Dermis blood vessel endothelial cell (primary cell): ENCODE results near the gene SUZ12. TPM values are rescaled to one million over a fixed set of nuclear protein-coding genes. Genes with fewer than 3 reads are reported as not detected.
"Not testable (repeated sequence)": the region's sequence is repeated elsewhere in the genome, so short reads cannot be mapped to it uniquely, and the experiment has no call there.

Source experiments
- DNase-seq: peaks from one replicate; pipeline ENCODE4 v3.0.0; 2010
- total RNA-seq: library from RNA; depleted of rRNA; stranded (reverse); fragments of >200 nt; gene quantifications from 2 replicates; pipeline ENCODE4 v1.2.3, GENCODE V29; 2014

SUZ12 gene
- 19.2 and 41.2 TPM in 2 replicates for total RNA-seq

DNA sequence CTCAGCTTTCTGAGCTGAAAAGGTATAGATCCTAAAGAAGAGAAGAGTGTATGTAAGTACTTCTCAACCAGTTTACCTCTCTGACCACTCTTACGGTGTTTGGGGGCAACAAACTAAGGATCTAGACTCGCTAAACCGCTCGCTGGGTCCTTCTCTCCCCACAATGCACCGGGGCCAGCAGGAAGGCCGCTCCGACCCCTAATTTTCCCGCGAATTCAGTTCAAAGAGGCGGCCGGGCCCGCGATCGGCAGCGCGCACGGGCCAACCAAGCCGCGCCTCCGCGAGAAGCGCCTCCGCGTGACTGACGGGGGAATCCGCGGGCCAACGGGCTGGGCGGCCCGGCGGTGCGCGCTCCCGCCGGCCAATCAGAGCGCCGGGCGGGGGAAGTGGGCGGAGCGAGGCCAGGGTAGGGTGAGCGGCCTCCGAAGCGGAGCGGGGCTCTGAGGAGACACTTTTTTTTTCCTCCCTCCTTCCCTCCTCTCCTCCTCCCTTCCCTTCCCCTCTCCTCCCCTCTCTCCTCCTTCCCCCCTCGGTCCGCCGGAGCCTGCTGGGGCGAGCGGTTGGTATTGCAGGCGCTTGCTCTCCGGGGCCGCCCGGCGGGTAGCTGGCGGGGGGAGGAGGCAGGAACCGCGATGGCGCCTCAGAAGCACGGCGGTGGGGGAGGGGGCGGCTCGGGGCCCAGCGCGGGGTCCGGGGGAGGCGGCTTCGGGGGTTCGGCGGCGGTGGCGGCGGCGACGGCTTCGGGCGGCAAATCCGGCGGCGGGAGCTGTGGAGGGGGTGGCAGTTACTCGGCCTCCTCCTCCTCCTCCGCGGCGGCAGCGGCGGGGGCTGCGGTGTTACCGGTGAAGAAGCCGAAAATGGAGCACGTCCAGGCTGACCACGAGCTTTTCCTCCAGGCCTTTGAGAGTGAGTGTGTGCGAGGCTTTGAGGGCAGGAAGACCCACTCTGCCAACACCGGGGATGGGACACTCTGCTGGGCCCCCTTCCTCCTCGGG lies at the start of gene SUZ12:
SUZ12 (plus strand) TSS at position 393 of the 995 bp plus-strand sequence; CDS start at position 633, 240 bp downstream.
- DNase-seq = peak; percentile 77

DNA sequence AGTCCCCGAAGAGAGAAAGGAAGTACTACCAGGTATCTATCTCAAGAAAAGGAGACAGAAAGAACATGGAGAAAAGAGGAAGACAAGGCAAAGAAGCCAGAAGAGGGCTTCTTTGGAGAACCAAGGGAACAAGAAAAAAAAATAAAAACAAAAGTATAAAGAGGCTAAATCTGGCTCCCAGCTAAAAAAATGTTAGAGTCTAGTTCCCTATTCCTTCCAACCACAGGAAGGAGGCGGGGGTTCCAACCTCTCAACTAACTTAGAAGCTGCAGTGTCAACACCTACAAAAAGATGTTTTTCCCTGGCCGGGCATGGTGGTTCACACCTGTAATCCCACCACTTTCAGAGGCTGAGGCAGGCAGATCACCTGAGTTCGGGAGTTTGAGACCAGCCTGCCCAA lies 48.7 kb upstream of the SUZ12 start:
- DNase-seq = no peak

DNA sequence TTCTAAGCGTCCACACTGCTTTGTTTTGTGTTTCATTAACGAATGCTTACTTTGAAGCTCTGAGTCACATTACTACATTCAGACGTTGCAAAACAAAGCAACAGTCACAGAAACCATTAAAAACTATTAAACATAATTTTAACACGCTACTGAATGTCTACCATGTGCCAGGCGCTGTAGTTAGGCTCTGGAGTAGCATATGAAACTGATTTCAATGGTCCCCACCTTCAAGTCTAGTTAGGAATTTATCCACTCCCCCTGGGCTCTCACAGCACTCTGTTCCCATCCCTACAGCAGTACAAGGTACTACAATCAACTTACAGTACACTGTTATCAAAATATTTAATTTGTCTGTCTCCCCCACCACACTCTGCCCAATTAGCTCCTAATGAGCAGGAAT lies 35.9 kb upstream of the SUZ12 start:
- DNase-seq = peak; percentile 44

DNA sequence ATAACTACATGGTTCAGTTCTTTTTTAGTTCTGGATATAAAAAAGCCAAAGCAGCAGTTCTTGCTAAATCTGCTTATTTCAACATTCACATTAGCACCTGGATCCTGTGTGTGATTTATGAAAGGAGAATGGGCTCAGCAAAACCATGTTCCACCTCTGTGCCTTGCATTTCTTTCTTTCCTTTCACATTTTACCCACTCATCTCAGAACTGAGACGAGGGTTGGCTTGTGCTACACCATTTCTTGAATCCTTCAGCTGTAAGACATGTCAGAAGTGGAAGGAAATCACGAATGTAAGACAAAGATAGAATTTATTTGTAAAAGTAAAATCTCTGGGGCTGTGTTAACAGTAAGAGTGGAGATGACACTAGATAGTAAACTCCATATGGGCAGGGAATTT lies 34.1 kb upstream of the SUZ12 start:
- no peak for DNase-seq

DNA sequence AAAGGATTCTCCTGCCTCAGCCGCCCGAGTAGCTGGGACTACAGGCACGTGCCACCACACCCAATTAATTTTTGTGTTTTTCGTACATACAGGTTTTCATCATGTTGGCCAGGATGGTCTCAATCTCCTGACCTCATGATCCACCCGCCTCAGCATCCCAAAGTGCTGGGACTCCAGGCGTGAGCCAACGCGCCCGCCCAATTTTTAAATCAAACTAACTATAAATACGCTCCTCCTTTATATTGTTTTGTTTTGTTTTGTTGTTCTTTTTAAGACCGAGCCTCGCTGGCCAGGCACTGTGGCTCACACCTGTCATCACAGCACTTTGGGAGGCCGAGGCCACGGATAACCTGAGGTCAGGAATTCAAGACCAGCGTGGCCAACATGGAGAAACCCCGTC lies 33.4 kb upstream of the SUZ12 start:
- DNase-seq = no peak

DNA sequence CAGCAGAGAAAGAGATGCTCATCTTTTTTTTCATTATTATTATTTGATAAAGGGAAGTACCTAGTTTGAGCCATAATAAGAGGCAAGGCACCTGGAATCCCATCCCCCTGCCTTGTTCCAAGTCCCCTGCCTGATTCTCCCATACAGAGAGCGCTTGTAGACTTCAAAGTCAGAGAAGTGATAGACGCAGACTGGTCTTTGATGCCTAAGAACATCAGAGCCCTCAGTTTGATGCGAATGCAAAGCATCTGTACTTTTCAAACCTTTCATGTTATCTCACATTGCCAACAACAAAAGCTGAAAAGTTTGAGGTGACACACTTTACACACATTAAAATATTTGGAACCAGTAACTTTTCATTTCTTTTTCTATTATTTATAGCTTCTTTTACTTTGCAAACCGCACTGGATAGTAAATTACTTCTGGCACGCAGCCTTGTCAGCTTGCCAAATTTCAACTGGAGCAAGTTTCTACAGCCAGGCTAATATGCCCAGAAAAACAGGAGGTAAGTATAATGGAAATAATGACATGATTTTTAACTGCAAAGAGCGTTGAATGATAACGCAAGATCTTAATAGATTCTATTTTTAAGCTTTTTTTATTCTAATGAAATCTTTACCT lies 29.4 kb upstream of the SUZ12 start:
- DNase-seq = peak; percentile 69

DNA sequence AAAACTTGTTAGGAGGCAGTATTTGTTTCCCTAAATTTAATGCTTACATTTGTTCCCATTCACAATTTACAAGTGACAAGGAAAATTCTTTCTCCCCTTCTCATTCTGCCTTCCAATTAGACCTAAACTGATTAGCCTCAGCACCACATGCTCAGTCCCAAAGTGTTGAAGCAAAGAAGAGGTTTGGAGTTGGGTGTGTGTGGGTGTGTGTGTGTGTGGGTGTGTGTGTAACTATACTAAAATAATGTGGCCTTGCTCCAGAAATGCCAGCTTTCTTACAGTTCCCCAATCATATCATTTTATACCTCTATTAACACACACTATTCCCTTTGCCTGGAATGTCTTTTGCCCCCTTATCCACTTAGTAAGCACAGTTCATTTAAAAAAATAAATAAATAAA lies 28.4 kb upstream of the SUZ12 start:
- no peak for DNase-seq

DNA sequence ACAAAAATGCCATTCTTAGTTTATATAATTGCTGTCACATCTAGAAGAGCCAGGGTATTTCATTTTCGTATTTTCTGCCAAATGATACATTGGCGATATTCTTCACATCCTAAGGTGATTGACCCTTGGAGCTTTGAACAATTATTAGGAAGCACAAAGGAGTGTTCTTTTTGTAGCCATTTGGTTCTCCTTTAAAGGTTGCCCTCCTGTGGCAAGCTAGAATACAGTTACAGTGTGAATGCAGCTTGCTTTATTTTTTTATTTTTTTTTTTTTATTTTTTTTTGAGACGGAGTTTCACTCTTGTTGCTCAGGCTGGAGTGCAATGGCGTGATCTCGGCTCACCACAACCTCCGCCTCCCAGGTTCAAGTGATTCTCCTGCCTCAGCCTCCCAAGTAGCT lies 24.1 kb upstream of the SUZ12 start:
- DNase-seq = peak; percentile 41

DNA sequence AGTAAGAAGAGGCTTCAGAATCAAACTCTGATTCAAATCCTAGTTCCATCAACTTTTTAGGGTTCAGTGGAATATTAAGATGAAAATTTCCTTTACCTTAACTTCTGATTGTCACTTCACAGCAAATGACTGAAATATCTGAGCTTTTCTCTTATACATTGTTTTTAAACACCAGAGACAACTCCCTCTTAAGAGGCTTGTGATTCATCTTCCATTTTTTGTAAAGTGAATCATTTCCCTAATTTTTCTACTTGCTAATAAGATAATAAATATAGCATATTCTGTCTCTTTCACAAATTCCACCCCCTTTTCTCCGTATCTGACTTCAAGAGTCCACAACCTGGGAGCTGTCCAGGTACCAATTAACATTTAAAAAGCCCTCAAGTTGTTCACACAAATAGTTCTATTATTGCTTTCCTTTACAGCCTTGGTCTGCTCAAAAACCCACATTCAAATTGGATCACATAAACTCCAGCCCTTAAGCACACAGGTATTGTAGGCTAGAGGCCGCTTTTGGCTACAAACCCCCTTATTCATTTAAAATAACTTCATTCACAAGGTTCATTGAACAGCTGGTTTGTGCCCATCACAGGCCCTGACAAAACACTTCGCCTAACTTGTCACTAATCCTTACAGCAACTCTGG lies 21.2 kb upstream of the SUZ12 start:
- DNase-seq = no peak

DNA sequence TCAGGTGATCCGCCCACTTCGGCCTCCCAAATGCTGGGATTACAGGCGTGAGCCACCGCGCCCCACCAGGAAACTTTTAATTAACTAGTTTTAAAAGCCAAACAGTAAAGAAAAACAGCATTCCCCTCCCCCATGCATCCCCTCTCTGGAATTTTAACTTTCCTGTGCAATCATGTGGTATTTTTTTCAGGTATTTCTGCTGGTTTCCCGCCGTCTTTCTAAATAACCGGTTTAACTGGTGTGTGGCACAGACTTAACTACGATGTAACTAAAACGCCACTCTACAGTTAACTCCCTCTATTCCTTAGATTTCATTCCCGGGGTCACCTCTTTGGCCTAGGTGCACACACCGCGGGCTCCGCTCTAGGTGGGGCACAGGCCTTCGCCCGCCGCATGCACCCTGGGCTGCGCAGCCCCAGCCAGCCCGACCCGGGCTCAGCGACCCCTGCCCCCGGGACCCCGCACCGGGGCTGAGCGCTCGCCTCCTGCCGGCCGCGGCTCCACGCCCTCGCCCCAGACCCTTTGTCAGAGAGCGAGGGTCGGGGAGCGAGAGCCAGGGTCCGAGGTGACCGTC lies 20.2 kb upstream of the SUZ12 start:
- DNase-seq = no peak

DNA sequence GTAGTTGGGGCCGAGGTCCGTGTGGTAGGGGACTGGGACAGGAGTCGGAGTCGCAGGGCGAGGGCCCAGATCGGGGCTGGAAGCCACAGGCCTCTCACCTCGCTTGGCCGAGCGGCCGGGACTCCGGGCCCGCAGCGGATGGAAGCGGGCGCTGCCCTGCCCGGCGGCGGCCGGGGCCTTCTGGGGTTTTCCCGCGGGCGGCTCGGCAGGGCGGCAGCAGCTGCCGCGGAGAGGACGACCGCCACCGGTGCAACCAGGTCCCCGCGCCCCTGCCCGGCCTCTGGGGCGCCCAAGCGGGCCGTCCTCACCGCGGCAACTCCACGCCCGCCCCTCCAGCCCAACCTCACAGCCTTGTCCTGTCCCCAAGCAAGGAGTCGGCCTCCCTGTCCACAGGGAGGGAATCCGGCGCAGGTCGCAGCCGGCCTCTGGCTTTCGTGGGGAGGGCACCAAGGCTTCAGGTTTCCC lies 19.7 kb upstream of the SUZ12 start:
- DNase-seq = no peak

DNA sequence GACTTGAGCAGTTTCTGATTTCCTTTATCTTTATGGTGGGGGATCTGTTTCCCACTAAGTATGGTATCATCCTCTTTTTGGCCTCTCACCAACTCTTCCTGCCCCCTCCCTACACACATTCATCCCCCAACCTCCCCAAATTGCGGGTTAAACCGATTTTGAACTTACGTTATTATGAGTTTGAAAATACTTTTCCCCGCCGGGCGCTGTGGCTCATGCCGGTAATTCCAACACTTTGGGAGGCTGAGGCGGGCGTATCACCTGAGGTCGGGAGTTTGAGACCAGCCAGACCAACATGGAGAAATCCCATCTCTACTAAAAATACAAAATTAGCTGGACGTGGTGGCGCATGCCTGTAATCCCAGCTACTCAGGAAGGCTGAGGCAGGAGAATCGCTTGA lies 19.1 kb upstream of the SUZ12 start:
- DNase-seq = not testable (repeated sequence)

DNA sequence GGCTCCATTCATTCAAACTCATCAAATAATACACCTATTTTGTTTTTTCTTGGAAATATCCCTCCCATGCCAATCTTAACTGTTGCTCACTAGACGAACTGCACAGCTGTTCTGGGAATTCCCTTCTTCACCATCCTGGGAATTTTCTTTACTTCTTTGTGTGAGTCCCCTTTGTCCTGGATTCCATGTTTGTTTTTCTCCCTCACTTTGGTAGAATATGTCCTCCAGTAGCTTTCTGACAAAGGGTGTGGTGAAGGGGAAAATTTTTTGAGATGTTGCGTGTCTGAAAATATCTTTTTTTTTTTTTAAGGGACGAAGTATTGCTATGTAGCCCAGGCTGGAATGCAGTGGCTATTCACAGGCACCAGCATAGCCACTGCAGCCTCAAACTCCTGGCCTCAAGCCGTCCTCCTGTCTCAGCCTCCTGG lies 18.1 kb upstream of the SUZ12 start:
- DNase-seq = no peak

DNA sequence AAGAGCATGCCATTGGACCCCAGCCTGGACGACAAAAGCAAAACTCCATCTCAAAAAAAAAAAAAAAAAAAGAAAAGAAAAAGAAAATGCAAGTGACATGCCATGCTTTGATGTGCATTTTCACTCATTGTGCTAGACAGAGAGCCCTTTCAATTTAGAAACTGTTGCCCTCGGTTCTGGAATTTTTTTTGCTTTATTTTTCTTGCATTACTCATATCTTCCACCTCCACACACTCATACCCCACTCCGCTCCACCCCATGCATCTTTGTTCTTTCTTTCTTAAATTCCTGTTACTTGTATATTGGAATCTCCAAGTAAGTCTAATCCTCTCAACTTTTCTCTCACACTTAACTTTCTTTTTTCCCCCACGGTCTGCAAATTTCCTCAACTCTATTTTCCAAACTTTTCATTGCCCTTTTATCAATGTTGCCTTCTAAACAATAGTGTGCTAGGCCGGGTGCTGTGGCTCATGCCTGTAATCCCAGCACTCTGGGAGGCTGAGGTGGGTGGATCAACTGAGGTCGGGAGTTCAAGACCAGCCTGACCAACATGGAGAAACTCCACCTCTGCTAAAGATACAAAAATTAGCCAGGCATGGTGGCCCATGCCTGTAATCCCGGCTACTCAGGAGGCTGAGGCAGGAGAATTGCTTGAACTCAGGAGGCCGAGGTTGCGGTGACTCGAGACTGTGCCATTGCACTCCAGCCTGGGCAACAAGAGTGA lies 16.8 kb upstream of the SUZ12 start:
- no peak for DNase-seq

DNA sequence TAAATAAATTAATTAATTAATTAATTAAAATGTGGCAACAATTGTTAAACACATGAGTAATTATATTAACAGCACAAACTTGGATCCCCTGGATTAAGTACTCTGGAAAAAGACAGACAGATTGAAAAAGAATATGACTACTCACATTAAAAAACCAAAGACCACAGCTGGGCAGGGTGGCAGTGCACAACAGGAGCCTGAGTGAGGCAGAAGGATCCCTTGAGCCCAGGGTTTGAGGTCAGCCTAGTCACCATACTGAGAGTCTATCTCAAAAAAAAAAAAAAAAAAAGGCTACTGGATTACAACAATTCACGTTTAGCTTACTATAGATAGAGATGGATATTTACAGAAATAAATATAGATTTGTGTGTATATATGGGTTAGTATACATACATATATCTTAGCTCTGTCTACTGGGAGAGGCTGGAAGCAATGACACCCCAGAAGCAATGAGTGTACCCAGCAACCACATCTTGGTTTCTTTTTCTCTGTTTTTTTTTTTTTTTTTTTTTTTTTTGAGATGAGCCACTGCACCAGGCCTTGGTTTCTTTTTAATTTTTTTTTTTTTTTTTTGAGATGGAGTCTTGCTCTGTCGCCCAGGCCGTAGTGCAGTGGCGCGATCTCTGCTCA lies 10.6 kb upstream of the SUZ12 start:
- no peak for DNase-seq

DNA sequence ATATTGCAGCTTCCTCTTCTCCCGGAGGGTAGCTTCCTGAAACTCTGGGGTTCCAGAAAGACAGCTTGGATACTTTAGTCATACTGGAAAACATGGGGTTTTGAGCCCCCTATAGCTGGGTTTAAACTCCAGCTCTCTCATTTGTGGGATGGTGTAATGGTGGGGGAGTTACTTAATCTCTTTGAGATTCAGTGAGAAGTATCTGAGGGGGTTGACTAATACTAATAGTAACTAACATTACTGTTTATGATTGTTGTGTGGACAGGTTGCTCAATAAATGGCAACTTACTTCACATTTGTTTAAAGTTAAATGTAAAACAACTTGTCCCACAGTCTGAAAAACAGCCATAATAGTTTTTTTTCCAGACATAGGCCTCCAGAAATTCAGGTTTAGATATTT lies 5.1 kb upstream of the SUZ12 start:
- no peak for DNase-seq

DNA sequence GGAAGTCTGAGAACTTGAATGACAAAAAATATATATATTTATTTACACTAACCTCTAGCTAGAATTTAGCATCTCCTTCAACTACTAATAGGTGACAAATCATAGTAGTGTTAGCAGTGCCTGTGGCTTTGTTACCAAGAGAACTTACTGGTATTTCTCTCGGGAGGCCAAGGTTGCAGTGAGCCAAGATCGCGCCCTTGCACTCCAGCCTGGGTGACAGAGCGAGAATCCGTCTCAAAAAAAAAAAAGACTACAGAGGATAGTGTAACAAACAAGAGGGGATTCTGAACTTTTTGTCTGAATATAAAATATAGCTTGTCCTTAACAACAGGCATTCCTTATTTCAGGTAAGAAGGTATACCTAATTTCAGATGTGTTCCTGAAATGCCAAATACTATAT lies 1.3 kb upstream of the SUZ12 start:
- DNase-seq = no peak

DNA sequence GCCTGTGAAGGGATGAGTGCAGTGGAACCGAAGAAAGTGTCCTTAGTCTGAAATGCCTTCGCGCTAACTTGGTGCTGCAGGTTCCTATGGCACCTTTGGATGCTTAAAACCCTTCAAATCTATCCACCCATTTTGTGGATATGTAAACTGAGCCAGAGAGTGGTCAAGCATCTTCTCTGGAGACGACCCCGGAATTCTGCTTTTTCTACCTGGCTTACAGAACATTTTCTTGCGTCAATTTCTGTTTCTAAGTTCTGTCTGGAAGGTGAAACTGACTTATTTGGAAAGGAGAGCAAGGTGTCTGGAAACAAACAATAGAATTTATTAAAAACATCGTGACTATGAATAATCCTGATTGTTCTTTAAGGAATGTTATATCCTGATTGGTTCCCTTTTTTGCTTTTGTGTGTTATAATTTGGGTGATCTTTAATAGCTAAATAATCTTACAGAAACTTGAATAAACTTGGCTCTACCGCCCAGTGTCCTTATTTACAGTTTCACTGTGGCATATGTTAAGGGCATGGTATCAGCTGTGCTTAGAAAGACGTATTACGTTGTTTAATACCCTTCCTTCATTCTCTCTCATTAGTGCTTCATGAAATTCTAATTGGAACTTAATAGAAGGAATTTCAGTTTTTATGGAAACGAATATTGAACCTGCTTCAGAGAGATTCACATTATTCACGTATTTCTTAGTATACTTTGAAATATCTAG lies 1.3 kb downstream of the SUZ12 start:
- not testable (repeated sequence) for DNase-seq

DNA sequence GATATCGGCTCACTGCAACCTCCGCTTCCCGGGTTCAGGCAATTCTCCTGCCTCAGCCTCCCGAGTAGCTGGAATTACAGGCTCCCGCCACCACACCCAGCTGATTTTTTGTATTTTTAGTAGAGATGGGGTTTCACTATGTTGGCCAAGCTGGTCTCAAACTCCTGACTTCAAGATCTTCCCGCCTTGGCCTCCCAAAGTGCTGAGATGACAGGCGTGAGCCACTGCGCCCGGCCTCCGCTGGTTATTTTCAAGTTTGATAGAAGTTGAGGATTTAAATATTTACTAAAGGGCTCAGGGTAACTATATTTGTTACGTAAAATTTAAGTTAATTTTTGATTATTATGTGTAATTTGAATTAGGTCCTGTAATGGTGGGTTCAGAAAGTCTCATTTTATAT lies 5.1 kb downstream of the SUZ12 start:
- DNase-seq = not testable (repeated sequence)

DNA sequence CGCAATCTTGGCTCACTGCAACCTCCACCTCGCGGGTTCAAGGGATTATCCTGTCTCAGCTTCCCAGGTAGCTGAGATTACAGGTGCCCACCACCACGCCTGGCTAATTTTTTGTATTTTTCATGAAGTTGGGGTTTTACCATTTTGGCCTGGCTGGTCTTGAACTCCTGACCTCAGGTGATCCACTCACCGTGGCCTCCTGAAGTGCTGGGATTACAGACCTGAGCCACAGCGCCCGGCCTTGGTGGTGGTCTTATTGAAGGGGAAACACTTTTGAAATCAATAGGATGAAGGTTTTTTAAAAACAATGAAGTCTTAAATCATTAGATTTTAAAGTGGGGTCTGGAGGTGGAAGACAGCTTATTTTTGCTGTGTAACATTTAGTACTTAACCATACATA lies 5.6 kb downstream of the SUZ12 start:
- not testable (repeated sequence) for DNase-seq

DNA sequence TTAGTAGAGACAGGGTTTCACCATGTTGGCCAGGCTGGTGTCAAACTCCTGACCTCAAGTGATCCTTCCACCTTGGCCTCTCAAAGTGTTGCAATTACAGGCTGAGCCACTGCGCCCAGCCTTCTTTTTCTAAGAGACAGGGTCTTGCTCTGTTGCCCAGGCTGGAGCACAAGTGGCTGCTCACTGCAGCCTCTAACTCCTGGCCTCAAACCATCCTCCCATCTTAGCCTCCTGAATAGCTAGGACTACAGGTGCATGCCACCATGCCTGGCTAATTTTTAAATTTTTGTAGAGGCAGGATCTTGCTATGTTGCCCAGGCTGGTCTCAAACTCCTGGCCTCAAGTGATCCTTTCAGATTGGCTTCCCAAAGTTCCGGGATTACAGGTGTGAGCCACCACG lies 15.1 kb downstream of the SUZ12 start:
- DNase-seq = not testable (repeated sequence)
